Fibroblast of lung (primary cell): ENCODE measurements around the gene PTTG2. TPM values are rescaled to one million over a fixed set of nuclear protein-coding genes. Genes with fewer than 3 reads are reported as not detected.
"Not testable (repeated sequence)": the region's sequence is repeated elsewhere in the genome, so short reads cannot be mapped to it uniquely, and the experiment has no call there.

Source experiments
- DNase-seq, 2 donors: peaks; one replicate each; pipeline versions ENCODE4 v3.0.0 to v3.0.0-alpha.2; 2010; ENCODE audit warnings: low read depth in 2 of 2
- H2AFZ ChIP-seq: 2 replicates; pipeline ENCODE4 v1.5.1; 2012; ENCODE audit warnings: low read length, control low read depth, inconsistent platforms
- H3K27ac ChIP-seq: 2 replicates; pipeline ENCODE4 v1.5.1; 2011; ENCODE audit warnings: low read length, control low read depth; ENCODE audit not compliant: insufficient read depth
- H3K27me3 ChIP-seq: 2 replicates; pipeline ENCODE4 v1.5.1; 2011; ENCODE audit warnings: mild to moderate bottlenecking, low read length; ENCODE audit not compliant: control insufficient read depth, insufficient read depth
- H3K36me3 ChIP-seq: 2 replicates; pipeline ENCODE4 v1.5.1; 2011; ENCODE audit warnings: low read length; ENCODE audit not compliant: control insufficient read depth, insufficient read depth
- H3K4me1 ChIP-seq: 2 replicates; pipeline ENCODE4 v1.5.1; 2011; ENCODE audit warnings: low read length; ENCODE audit not compliant: control insufficient read depth, insufficient read depth; ENCODE audit errors: extremely low read depth
- H3K4me2 ChIP-seq: 2 replicates; pipeline ENCODE4 v1.5.1; 2011; ENCODE audit warnings: low read length, control low read depth; ENCODE audit not compliant: insufficient read depth; ENCODE audit errors: extremely low read depth
- H3K4me3 ChIP-seq, 4 experiments: fragments of 200-600 bp in 1 of 4; sonication (generic) in 1 of 4; replicated peaks in 1 of 4; 2 replicates each; pipeline ENCODE4 v1.5.1; 2011 to 2016; ENCODE audit warnings: low read length in 4 of 4, low read depth in 3 of 4, mild to moderate bottlenecking in 3 of 4, control low read depth in 2 of 4, inconsistent platforms in 1 of 4, mixed read lengths in 1 of 4; ENCODE audit not compliant: insufficient read depth in 1 of 4; ENCODE audit errors: control extremely low read depth in 1 of 4
- H3K79me2 ChIP-seq: 2 replicates; pipeline ENCODE4 v1.5.1; 2012; ENCODE audit warnings: mild to moderate bottlenecking, low read length, inconsistent platforms; ENCODE audit not compliant: control insufficient read depth, insufficient read depth
- H3K9ac ChIP-seq: 2 replicates; pipeline ENCODE4 v1.5.1; 2011; ENCODE audit warnings: mild to moderate bottlenecking, low read length, control low read depth; ENCODE audit not compliant: insufficient read depth
- H3K9me3 ChIP-seq: 2 replicates; pipeline ENCODE4 v1.5.1; 2012; ENCODE audit warnings: low read depth, low read length; ENCODE audit not compliant: control insufficient read depth, insufficient read depth
- H4K20me1 ChIP-seq: 2 replicates; pipeline ENCODE4 v1.5.1; 2011; ENCODE audit warnings: low read length; ENCODE audit not compliant: control insufficient read depth, insufficient read depth; ENCODE audit errors: extremely low read depth
- CTCF ChIP-seq, 2 donors: IDR thresholded peaks in 1 of 2; conservative IDR thresholded peaks in 1 of 2; 1 replicate in 1 of 2; 2 replicates in 1 of 2; pipeline ENCODE4 v1.5.1; 2011 to 2012; ENCODE audit warnings: low read length in 2 of 2, control low read depth in 1 of 2, inconsistent platforms in 1 of 2, low read depth in 1 of 2, mild to moderate bottlenecking in 1 of 2
- EZH2 ChIP-seq: IDR thresholded peaks from 2 replicates; pipeline ENCODE4 v1.5.1; 2012; ENCODE audit warnings: low read length, control low read depth, mild to moderate bottlenecking; ENCODE audit errors: missing control alignments
- polyA plus RNA-seq, 2 donors: library from polyadenylated mRNA; depleted of rRNA in 1 of 2; stranded (reverse) in 1 of 2; unstranded in 1 of 2; fragments of >200 nt; gene quantifications; 2 replicates each; pipeline ENCODE4 v1.2.1, GENCODE V29; 2011 to 2012; ENCODE audit warnings: missing spikeins in 1 of 2
- total RNA-seq: library from RNA; depleted of rRNA; stranded (reverse); fragments of >200 nt; gene quantifications from 2 replicates; pipeline ENCODE4 v1.2.1, GENCODE V29; 2014

Gene PTTG2
- total and polyA plus RNA-seq, 2 donors (not counting 1 experiment from before 2014, with no cell fraction given) = not detected

- H3K27ac ChIP-seq = no peak overlapping the region
- TF ChIP-seq EZH2 (no peak), CTCF (conservative IDR thresholded peaks at IDR 0.05 in 1 of 2, IDR thresholded peaks at IDR 0.05 in 1 of 2; ENCODE audit: low read depth in 1 of 2, low read length in 2 of 2) (no peak)
- H3K4me3 ChIP-seq = no peak overlapping the region
- H3K9me3 ChIP-seq = no peaks in the 10 kb centered on the region
- no peaks in the 10 kb centered on the region for H3K4me1 ChIP-seq
- H2AFZ ChIP-seq = no peak overlapping the region
- H3K79me2 ChIP-seq = no peaks in the 10 kb centered on the region
- H4K20me1 ChIP-seq = no peaks in the 10 kb centered on the region
- no peaks in the 10 kb centered on the region for H3K27me3 ChIP-seq
- no peak for DNase-seq
- H3K4me2 ChIP-seq = no peak overlapping the region
- no peak overlapping the region for H3K9ac ChIP-seq
- no peaks in the 10 kb centered on the region for H3K36me3 ChIP-seq
Observed at GRCh38 chr4:37918653-37919052, 41.5 kb upstream of the PTTG2 start.

GRCh38 chr4:37922328-37922727 is 37.9 kb upstream of the PTTG2 start:
- Histone ChIP-seq H3K79me2 (no peaks in the 10 kb centered on the region), H2AFZ (no peak overlapping the region), H3K4me1 (no peaks in the 10 kb centered on the region), H3K4me3 (no peak overlapping the region), H3K9ac (no peak overlapping the region), H3K27ac (no peak overlapping the region), H4K20me1 (no peaks in the 10 kb centered on the region), H3K36me3 (no peaks in the 10 kb centered on the region), H3K27me3 (no peaks in the 10 kb centered on the region), H3K4me2 (no peak overlapping the region), H3K9me3 (no peaks in the 10 kb centered on the region)
- no peak for TF ChIP-seq CTCF (conservative IDR thresholded peaks at IDR 0.05 in 1 of 2, IDR thresholded peaks at IDR 0.05 in 1 of 2; ENCODE audit: low read depth in 1 of 2, low read length in 2 of 2)
- TF ChIP-seq EZH2 = no peak
- DNase-seq = peak; percentile 51 to 59

GRCh38 chr4:37923089-37923488 is 37.1 kb upstream of the PTTG2 start:
- H3K27me3 ChIP-seq, H3K9me3 ChIP-seq, H2AFZ ChIP-seq, H3K9ac ChIP-seq, H3K36me3 ChIP-seq, H3K4me3 ChIP-seq, H3K4me2 ChIP-seq, H4K20me1 ChIP-seq, H3K79me2 ChIP-seq, H3K27ac ChIP-seq, H3K4me1 ChIP-seq, DNase-seq: not testable (repeated sequence)
